Keratinocyte (primary cell): ENCODE measurements around the gene VAMP2. TPM values are rescaled to one million over a fixed set of nuclear protein-coding genes. Genes with fewer than 3 reads are reported as not detected.

Experiments used
- DNase-seq: peaks from one replicate; pipeline ENCODE4 v3.0.0-alpha.2; 2011; ENCODE audit warnings: low read depth, missing footprints, low spot score
- FAIRE-seq: peaks from 2 replicates; lab custom pipeline; 2011; peaks lifted over from hg19 to GRCh38; lab: Jason Lieb, UNC
- H2AFZ ChIP-seq: 2 replicates; pipeline ENCODE4 v1.6.0; 2012; ENCODE audit warnings: low read length, control low read depth, inconsistent platforms; ENCODE audit not compliant: control insufficient read depth
- H3K27ac ChIP-seq: 2 replicates; pipeline ENCODE4 v1.5.1; 2011; ENCODE audit warnings: low read length; ENCODE audit not compliant: control insufficient read depth, insufficient read depth
- H3K27me3 ChIP-seq: 3 replicates; pipeline ENCODE4 v1.6.0; 2011; ENCODE audit warnings: low read length; ENCODE audit not compliant: control insufficient read depth, insufficient read depth; ENCODE audit errors: extremely low read depth
- H3K36me3 ChIP-seq, 2 experiments: 2 replicates in 1 of 2; 3 replicates in 1 of 2; pipeline ENCODE4 v1.5.1; 2011; ENCODE audit warnings: low read length in 2 of 2, mild to moderate bottlenecking in 1 of 2; ENCODE audit not compliant: control insufficient read depth in 2 of 2, insufficient read depth in 2 of 2; ENCODE audit errors: extremely low read depth in 1 of 2
- H3K4me1 ChIP-seq: 3 replicates; pipeline ENCODE4 v1.5.1; 2011; ENCODE audit warnings: low read length; ENCODE audit not compliant: control insufficient read depth, insufficient read depth; ENCODE audit errors: extremely low read depth
- H3K4me2 ChIP-seq: 3 replicates; pipeline ENCODE4 v1.6.0; 2011; ENCODE audit warnings: low read depth, low read length; ENCODE audit not compliant: control insufficient read depth, insufficient read depth; ENCODE audit errors: extremely low read depth
- H3K4me3 ChIP-seq, 3 experiments: fragments of 200-600 bp in 1 of 3; sonication (generic) in 1 of 3; 2 replicates in 2 of 3; 3 replicates in 1 of 3; pipeline ENCODE4 v1.5.1; 2011 to 2016; ENCODE audit warnings: low read length in 3 of 3, mild to moderate bottlenecking in 3 of 3, control low read depth in 2 of 3, inconsistent platforms in 1 of 3, low read depth in 1 of 3, mixed read lengths in 1 of 3, mixed run types in 1 of 3, moderate library complexity in 1 of 3; ENCODE audit not compliant: control insufficient read depth in 2 of 3, insufficient read depth in 2 of 3; ENCODE audit errors: extremely low read depth in 1 of 3
- H3K79me2 ChIP-seq: 2 replicates; pipeline ENCODE4 v1.6.0; 2012; ENCODE audit warnings: low read length; ENCODE audit not compliant: control insufficient read depth, insufficient read depth
- H3K9ac ChIP-seq: 3 replicates; pipeline ENCODE4 v1.6.0; 2011; ENCODE audit warnings: low read length; ENCODE audit not compliant: control insufficient read depth, insufficient read depth; ENCODE audit errors: extremely low read depth
- H3K9me1 ChIP-seq: 3 replicates; pipeline ENCODE4 v1.6.0; 2011; ENCODE audit warnings: low read length; ENCODE audit not compliant: control insufficient read depth, insufficient read depth; ENCODE audit errors: extremely low read depth
- H3K9me3 ChIP-seq: 2 replicates; pipeline ENCODE4 v1.5.1; 2012; ENCODE audit warnings: low read depth, low read length; ENCODE audit not compliant: control insufficient read depth
- H4K20me1 ChIP-seq: 3 replicates; pipeline ENCODE4 v1.6.0; 2011; ENCODE audit warnings: low read length; ENCODE audit not compliant: control insufficient read depth, insufficient read depth; ENCODE audit errors: extremely low read depth
- EZH2 ChIP-seq: IDR thresholded peaks from one replicate; pipeline ENCODE4 v1.6.1; 2012; ENCODE audit warnings: inconsistent platforms, mild to moderate bottlenecking, low read length, moderate library complexity
- dilution Hi-C: fragments of 300-500 bp; cut with MboI; formaldehyde crosslinking; loops from one replicate; pipeline ENCODE4 v1.7.0; 2020; ENCODE audit warnings: low sequenced_read_pairs; ENCODE audit not compliant: extremely low pct_ligation_motif_present
- polyA plus RNA-seq, 5 experiments: library from polyadenylated mRNA; depleted of rRNA in 3 of 5; stranded (reverse) in 3 of 5; stranded (forward) in 1 of 5; unstranded in 1 of 5; fragments of >200 nt; gene quantifications; 1 replicate in 1 of 5; 2 replicates in 3 of 5; 3 replicates in 1 of 5; pipeline versions ENCODE4 v1.2.1 to v1.2.3, GENCODE V29; 2011 to 2012; ENCODE audit warnings: missing spikeins in 2 of 5, low read depth in 1 of 5, low replicate concordance in 1 of 5
- TF ChIP-seq, protein P1 (sequence below), 3 experiments: IDR thresholded peaks in 1 of 3; conservative IDR thresholded peaks in 1 of 3; optimal IDR thresholded peaks in 1 of 3; 2 replicates in 2 of 3; 3 replicates in 1 of 3; pipeline versions ENCODE3 to v1.5.1; 2011; ENCODE audit warnings: low read length in 3 of 3, mild to moderate bottlenecking in 3 of 3, moderate library complexity in 2 of 3, control low read depth in 1 of 3, inconsistent platforms in 1 of 3; ENCODE audit not compliant: insufficient read depth in 2 of 3; ENCODE audit errors: extremely low read depth in 1 of 3

VAMP2 gene
- polyA plus RNA-seq, 1 donor (not counting 4 experiments of a cell fraction or from before 2014, with no cell fraction given), result 9.8 TPM

DNA sequence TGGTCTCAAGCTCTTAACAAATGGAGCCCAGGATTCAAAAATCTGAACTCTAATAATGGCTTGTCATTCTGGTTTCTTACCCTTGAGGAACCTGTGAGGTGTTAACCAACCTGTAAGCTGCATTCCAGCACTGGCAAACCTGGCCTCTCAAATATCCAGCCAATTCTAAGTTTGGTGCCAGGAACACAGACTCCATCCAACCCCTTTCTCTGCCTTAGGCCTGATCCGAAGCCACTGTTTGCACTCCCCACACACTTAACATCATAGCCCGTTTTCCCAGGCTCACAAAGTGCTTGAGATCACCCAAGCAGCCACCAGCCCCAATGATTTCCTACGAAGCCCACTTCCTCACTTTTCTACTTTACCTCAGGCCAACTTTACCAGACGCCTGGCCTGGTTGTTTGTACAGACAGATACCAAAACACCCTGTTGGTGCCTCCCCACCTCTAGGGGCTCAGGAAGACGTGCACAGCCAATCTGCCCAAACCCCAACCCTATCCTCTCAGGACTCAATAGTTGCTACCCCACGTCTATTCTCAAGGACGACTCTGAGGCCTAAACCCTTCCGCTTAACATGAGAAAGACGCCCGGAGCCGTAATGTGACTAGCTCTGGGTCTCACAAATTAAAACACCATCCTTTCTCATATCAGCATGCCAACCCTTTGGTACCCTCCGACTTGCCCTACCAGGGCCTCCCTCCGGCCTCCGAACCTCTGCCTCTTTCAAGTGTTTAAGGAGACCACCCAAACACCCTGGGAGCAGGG, 7.3 kb downstream of the VAMP2 start:
- DNase-seq, result no peak
- H3K4me2 ChIP-seq, result peak overlapping the region; percentile 86
- H3K9ac ChIP-seq, result peak overlapping the region; percentile 100
- H3K4me3 ChIP-seq, result peak overlapping the region; percentile 78 to 100 (median 79)
- H3K9me3 ChIP-seq, result no peaks in the 10 kb centered on the region
- peaks cover 11% of the 10 kb centered on the region for H3K9me1 ChIP-seq
- H3K4me1 ChIP-seq, result peaks cover 42% of the 10 kb centered on the region
- no peak for TF ChIP-seq EZH2
- TF ChIP-seq, protein P1, sequence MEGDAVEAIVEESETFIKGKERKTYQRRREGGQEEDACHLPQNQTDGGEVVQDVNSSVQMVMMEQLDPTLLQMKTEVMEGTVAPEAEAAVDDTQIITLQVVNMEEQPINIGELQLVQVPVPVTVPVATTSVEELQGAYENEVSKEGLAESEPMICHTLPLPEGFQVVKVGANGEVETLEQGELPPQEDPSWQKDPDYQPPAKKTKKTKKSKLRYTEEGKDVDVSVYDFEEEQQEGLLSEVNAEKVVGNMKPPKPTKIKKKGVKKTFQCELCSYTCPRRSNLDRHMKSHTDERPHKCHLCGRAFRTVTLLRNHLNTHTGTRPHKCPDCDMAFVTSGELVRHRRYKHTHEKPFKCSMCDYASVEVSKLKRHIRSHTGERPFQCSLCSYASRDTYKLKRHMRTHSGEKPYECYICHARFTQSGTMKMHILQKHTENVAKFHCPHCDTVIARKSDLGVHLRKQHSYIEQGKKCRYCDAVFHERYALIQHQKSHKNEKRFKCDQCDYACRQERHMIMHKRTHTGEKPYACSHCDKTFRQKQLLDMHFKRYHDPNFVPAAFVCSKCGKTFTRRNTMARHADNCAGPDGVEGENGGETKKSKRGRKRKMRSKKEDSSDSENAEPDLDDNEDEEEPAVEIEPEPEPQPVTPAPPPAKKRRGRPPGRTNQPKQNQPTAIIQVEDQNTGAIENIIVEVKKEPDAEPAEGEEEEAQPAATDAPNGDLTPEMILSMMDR (optimal IDR thresholded peaks at IDR 0.05 in 1 of 3, IDR thresholded peaks at IDR 0.05 in 1 of 3, conservative IDR thresholded peaks at IDR 0.05 in 1 of 3; ENCODE audit: extremely low read depth in 1 of 3, insufficient read depth in 2 of 3, low read length in 3 of 3), result no peak
- no peak overlapping the region for H2AFZ ChIP-seq
- H3K36me3 ChIP-seq, result peaks cover 7 to 30% of the 10 kb centered on the region in 2 experiments
- no peaks in the 10 kb centered on the region for H3K27me3 ChIP-seq
- H3K79me2 ChIP-seq, result peaks cover 46% of the 10 kb centered on the region
- H4K20me1 ChIP-seq, result peaks cover 6% of the 10 kb centered on the region
- H3K27ac ChIP-seq, result peak overlapping the region; percentile 98
- dilution Hi-C loops, result no loop called here
- peak; percentile 59 for FAIRE-seq

DNA sequence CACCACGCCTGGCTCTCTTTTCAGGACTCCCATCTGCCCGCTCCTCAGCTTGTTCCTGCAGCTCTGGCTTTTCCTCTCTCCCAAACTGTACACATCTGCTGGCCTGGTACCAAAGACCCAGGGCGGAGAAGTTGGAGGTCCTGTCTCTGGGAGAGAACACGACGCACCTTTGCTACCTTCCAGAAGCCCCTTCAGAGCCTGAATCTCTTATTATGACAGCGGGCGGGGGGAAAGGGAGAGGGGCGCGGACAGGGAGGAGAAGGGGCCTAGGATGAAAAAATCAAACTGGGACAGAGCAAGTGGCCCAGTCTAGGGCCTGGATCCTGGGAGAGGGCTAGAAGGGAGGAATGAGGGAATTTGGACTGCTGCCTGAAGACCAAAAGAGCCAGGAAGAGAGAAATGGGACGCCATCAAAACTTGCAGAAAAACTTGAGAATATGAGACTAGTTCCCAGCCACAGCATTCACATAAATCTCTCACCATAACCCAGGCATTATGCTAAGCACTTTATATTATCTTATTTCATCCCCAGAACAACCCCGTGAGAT, 8.1 kb downstream of the VAMP2 start:
- dilution Hi-C loops, result no loop called here
- H3K9ac ChIP-seq, result peak overlapping the region; percentile 100
- peak overlapping the region; percentile 86 for H3K4me2 ChIP-seq
- no peak for FAIRE-seq
- H3K27ac ChIP-seq, result peak overlapping the region; percentile 98
- H3K36me3 ChIP-seq, result peaks cover 12 to 33% of the 10 kb centered on the region in 2 experiments
- no peaks in the 10 kb centered on the region for H3K9me3 ChIP-seq
- peaks cover 11% of the 10 kb centered on the region for H3K9me1 ChIP-seq
- no peaks in the 10 kb centered on the region for H3K27me3 ChIP-seq
- H2AFZ ChIP-seq, result no peak overlapping the region
- H3K79me2 ChIP-seq, result peaks cover 51% of the 10 kb centered on the region
- no peak for DNase-seq
- peak overlapping the region; percentile 78 to 100 (median 79) for H3K4me3 ChIP-seq
- H3K4me1 ChIP-seq, result peaks cover 42% of the 10 kb centered on the region
- TF ChIP-seq EZH2, result no peak
- TF ChIP-seq, protein P1 (optimal IDR thresholded peaks at IDR 0.05 in 1 of 3, IDR thresholded peaks at IDR 0.05 in 1 of 3, conservative IDR thresholded peaks at IDR 0.05 in 1 of 3; ENCODE audit: extremely low read depth in 1 of 3, insufficient read depth in 2 of 3, low read length in 3 of 3), result no peak
- peaks cover 13% of the 10 kb centered on the region for H4K20me1 ChIP-seq
